HG02870 (cell line): ENCODE measurements around the gene TRPV6.

Experiments used
- ATAC-seq: cut with Tn5 transposase; IDR thresholded peaks from one replicate; pipeline ENCODE4 v1.9.1; 2021; ENCODE audit warnings: mild to moderate bottlenecking, moderate library complexity; ENCODE audit not compliant: unreplicated experiment

Gene TRPV6

GRCh38 chr7:142885311-142886230 is at the start of gene TRPV6:
TSS of gene TRPV6 (minus strand) at chr7:142885745.
- ATAC-seq: no peak

- ATAC-seq: no peak
These were observed 48.5 kb upstream of the TRPV6 start for GRCh38 chr7:142934056-142934455.

GRCh38 chr7:142933624-142934023 is 48.1 kb upstream of the TRPV6 start, which contains the start of gene TRPV5:
TSS of gene TRPV5 (minus strand) at chr7:142933746. CDS start at chr7:142933459, 287 bp downstream.
- ATAC-seq: no peak

- ATAC-seq: no peak
These were observed 47.5 kb upstream of the TRPV6 start for GRCh38 chr7:142933092-142933475.

- ATAC-seq: no peak
These were observed 47.0 kb upstream of the TRPV6 start for GRCh38 chr7:142932386-142933091.

GRCh38 chr7:142930126-142930730 is 44.7 kb upstream of the TRPV6 start:
- no peak for ATAC-seq

- ATAC-seq: no peak
These were observed 42.4 kb upstream of the TRPV6 start for GRCh38 chr7:142927949-142928348.

- no peak for ATAC-seq
These were observed 41.7 kb upstream of the TRPV6 start for GRCh38 chr7:142927085-142927745.

- no peak for ATAC-seq
These were observed 39.9 kb upstream of the TRPV6 start for GRCh38 chr7:142925413-142925812.

- no peak for ATAC-seq
These were observed 37.8 kb upstream of the TRPV6 start for GRCh38 chr7:142923391-142923790.

GRCh38 chr7:142919656-142920055 is 34.1 kb upstream of the TRPV6 start:
- ATAC-seq: no peak

- ATAC-seq: no peak
These were observed 33.4 kb upstream of the TRPV6 start for GRCh38 chr7:142918901-142919300.

GRCh38 chr7:142917447-142917846 is 31.9 kb upstream of the TRPV6 start:
- ATAC-seq: no peak

- no peak for ATAC-seq
These were observed 31.0 kb upstream of the TRPV6 start for GRCh38 chr7:142916508-142916907.

- no peak for ATAC-seq
These were observed 29.8 kb upstream of the TRPV6 start for GRCh38 chr7:142915315-142915714.

GRCh38 chr7:142914121-142914520 is 28.6 kb upstream of the TRPV6 start:
- no peak for ATAC-seq

- no peak for ATAC-seq
These were observed 28.0 kb upstream of the TRPV6 start for GRCh38 chr7:142913566-142913965.

- no peak for ATAC-seq
These were observed 27.5 kb upstream of the TRPV6 start for GRCh38 chr7:142913051-142913450.

GRCh38 chr7:142910481-142910880 is 24.9 kb upstream of the TRPV6 start:
- ATAC-seq: no peak

- no peak for ATAC-seq
These were observed 24.5 kb upstream of the TRPV6 start for GRCh38 chr7:142910031-142910433.
